K562 (cell line): ENCODE results near the gene TRIM38. TPM values are rescaled to one million over a fixed set of nuclear protein-coding genes. Genes with fewer than 3 reads are reported as not detected.
A peak's percentile ranks its signal among the peaks of the same experiment; 100 is the strongest.

ENCODE experiments used
- ERF ChIP-seq: fragments of 450-650 bp; formaldehyde crosslinking; IDR thresholded peaks from 2 replicates; pipeline ENCODE4 v1.4.0; 2020; ENCODE audit warnings: mild to moderate bottlenecking, mixed read lengths
- ETV6 ChIP-seq, 3 experiments: fragments of 150-350 bp in 1 of 3; sonication (generic) in 1 of 3; formaldehyde crosslinking in 1 of 3; IDR thresholded peaks; 2 replicates each; pipeline versions ENCODE4 v1.6.1 to v1.8.0; 2014 to 2022; ENCODE audit warnings: borderline replicate concordance in 2 of 3, low read depth in 2 of 3, antibody characterized with exemption in 1 of 3, low read length in 1 of 3, mild to moderate bottlenecking in 1 of 3, missing genetic modification reagents in 1 of 3
- FOXA3 ChIP-seq, 2 experiments: fragments of 450-650 bp in 1 of 2; sonication (generic) in 1 of 2; formaldehyde crosslinking; IDR thresholded peaks in 1 of 2; conservative IDR thresholded peaks in 1 of 2; 2 replicates each; pipeline versions ENCODE4 v1.4.0 to v1.8.0; 2020 to 2022; ENCODE audit warnings: mild to moderate bottlenecking in 2 of 2, missing genetic modification reagents in 1 of 2
- GABPB1 ChIP-seq: sonication (generic); formaldehyde crosslinking; IDR thresholded peaks from 2 replicates; pipeline ENCODE4 v1.8.0; 2022; ENCODE audit warnings: mild to moderate bottlenecking, missing genetic modification reagents
- KDM5B ChIP-seq: fragments of 200-600 bp; sonication (generic); IDR thresholded peaks from 2 replicates; pipeline ENCODE4 v1.6.1; 2012; ENCODE audit warnings: low read depth, mild to moderate bottlenecking, moderate library complexity, low read length, control low read depth, inconsistent platforms; ENCODE audit not compliant: insufficient replicate concordance
- KLF13 ChIP-seq: fragments of 450-650 bp; IDR thresholded peaks from 2 replicates; pipeline ENCODE4 v1.6.1; 2016; ENCODE audit warnings: missing genetic modification characterization, low read depth, mild to moderate bottlenecking, missing compliant biosample characterization, moderate library complexity, borderline replicate concordance
- MYC ChIP-seq, 2 experiments: fragments of 250-450 bp in 1 of 2; sonication (Bioruptor Pico) in 1 of 2; IDR thresholded peaks; 2 replicates each; pipeline versions ENCODE4 v1.5.1 to v1.6.1; 2012 to 2021; ENCODE audit warnings: low read depth in 2 of 2, borderline replicate concordance in 1 of 2, improper control_type of control experiment in 1 of 2, low read length in 1 of 2, mild to moderate bottlenecking in 1 of 2, moderate library complexity in 1 of 2
- PHF8 ChIP-seq: fragments of 200-600 bp; sonication (generic); IDR thresholded peaks from 2 replicates; pipeline ENCODE4 v1.6.1; 2012; ENCODE audit warnings: mixed run types, mild to moderate bottlenecking, inconsistent platforms, low read length, moderate library complexity, borderline replicate concordance
- RHOXF2B ChIP-seq: fragments of 250-450 bp; sonication (Bioruptor Pico); conservative IDR thresholded peaks from 2 replicates; pipeline ENCODE4 v1.5.1; 2021
- SMAD2 ChIP-seq: fragments of 150-350 bp; IDR thresholded peaks from 2 replicates; pipeline ENCODE4 v1.6.1; 2014; ENCODE audit warnings: low read depth, mild to moderate bottlenecking, low read length
- SRSF3 ChIP-seq: fragments of 200-400 bp; formaldehyde crosslinking; IDR thresholded peaks from 2 replicates; pipeline ENCODE4 v1.6.1; 2016; ENCODE audit warnings: mild to moderate bottlenecking, low read length, moderate library complexity; ENCODE audit not compliant: insufficient read depth
- TGIF2 ChIP-seq: sonication (generic); formaldehyde crosslinking; IDR thresholded peaks from 2 replicates; pipeline ENCODE4 v1.8.1; 2022; ENCODE audit warnings: mild to moderate bottlenecking, missing genetic modification reagents, moderate library complexity
- UBTF ChIP-seq, 2 experiments: IDR thresholded peaks; 2 replicates each; pipeline ENCODE4 v1.6.1; 2012; ENCODE audit warnings: improper control_type of control experiment in 2 of 2, low read depth in 2 of 2, low read length in 2 of 2, borderline replicate concordance in 1 of 2
- ZBED1 ChIP-seq: IDR thresholded peaks from 2 replicates; pipeline ENCODE4 v1.6.1; 2014
- polyA plus RNA-seq, 8 experiments: library from polyadenylated mRNA; depleted of rRNA in 4 of 8; stranded (reverse) in 5 of 8; unstranded in 3 of 8; fragments of >200 nt; fragmentation: Nextera tagmentation in 2 of 8; fragmentation: Illumina TruSeq in 1 of 8; extraction: Ambion mirVana in 2 of 8; extraction: Trizol in 1 of 8; gene quantifications; 2 replicates each; pipeline versions ENCODE4 v1.2.1 to v1.2.3, GENCODE V29; 2011 to 2014; ENCODE audit warnings: inconsistent platforms in 1 of 8, missing spikeins in 1 of 8
- total RNA-seq, 7 experiments: library from RNA; depleted of rRNA in 6 of 7; stranded (reverse); fragments of >200 nt in 6 of 7; fragmentation: Illumina TruSeq in 2 of 7; extraction: Trizol in 2 of 7; gene quantifications; 2 replicates each; pipeline versions ENCODE4 v1.2.1 to v1.2.3, GENCODE V29; 2011 to 2021; ENCODE audit warnings: low replicate concordance in 1 of 7
- TF ChIP-seq, protein P1 (sequence below): fragments of 450-650 bp; formaldehyde crosslinking; IDR thresholded peaks from 2 replicates; pipeline ENCODE4 v1.4.0; 2022; ENCODE audit warnings: missing genetic modification characterization
- TF ChIP-seq, protein P2 (sequence below): fragments of 450-650 bp; IDR thresholded peaks from 2 replicates; pipeline ENCODE4 v1.6.1; 2016; ENCODE audit warnings: borderline replicate concordance

TRIM38 gene
- total and polyA plus RNA-seq, 9 of the 15 experiments (the other 6 are each of a cell fraction or from before 2014, with no cell fraction given) = 1.7 to 6.7 (median 6.3) TPM

DNA sequence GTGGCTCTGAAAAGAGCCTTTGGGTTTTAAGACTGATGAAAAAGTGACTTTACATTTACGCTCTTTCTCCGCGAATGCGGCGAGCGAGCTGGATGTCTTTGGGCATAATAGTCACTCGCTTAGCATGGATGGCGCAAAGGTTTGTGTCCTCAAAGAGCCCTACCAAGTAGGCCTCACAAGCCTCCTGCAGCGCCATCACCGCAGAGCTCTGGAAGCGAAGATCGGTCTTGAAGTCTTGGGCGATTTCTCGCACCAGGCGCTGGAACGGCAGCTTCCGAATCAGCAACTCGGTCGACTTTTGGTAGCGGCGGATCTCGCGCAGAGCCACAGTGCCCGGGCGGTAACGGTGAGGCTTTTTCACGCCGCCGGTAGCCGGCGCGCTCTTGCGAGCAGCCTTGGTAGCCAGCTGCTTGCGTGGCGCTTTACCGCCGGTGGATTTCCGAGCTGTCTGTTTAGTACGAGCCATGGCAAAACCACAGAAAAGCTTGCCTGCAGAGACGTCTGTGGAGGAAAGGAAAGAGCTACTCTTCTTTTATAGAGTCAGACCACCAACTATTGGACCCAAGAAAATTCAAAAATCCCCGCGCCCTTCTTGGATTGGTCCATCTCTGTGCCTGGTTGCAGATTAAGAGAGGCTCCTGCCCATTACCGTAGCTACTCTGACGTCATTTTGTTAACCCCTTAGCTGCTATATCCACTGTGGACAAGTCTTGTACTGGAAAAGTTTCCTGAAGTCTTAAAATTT is 69.2 kb downstream of the TRIM38 start (continued):
- TF ChIP-seq SRSF3 (peak; percentile 76; the same call in 1 of the 2 replicates), FOXA3 (CRISPR knock-in tag; conservative IDR thresholded peaks at IDR 0.05 in 1 of 2, IDR thresholded peaks at IDR 0.05 in 1 of 2) (no peak), KDM5B (peak; percentile 100), PHF8 (peak; percentile 82), GABPB1 (peak; percentile 87), KLF13 (tag) (peak; percentile 76; the same call in 1 of the 2 replicates), ERF (CRISPR knock-in tag) (peak; percentile 95), ZBED1 (peak; percentile 99), TGIF2 (CRISPR knock-in tag) (peak; percentile 97; the same call in 1 of the 2 replicates), ETV6 (IDR thresholded peaks at IDR 0.05; ENCODE audit: borderline replicate concordance in 1 of 2, low read depth in 2 of 2, low read length in 1 of 2) (no peak), ETV6 (CRISPR knock-in tag; IDR thresholded peaks at IDR 0.05; ENCODE audit: borderline replicate concordance) (peak; percentile 91), MYC (IDR thresholded peaks at IDR 0.05; ENCODE audit: low read depth, low read length) (peak; percentile 90), MYC (CRISPR knock-in tag; IDR thresholded peaks at IDR 0.05; ENCODE audit: borderline replicate concordance, low read depth) (0 out of 2 replicates have a peak, but pooled peaks have one; percentile 68), UBTF (IDR thresholded peaks at IDR 0.05; ENCODE audit: borderline replicate concordance in 1 of 2, low read depth in 2 of 2, low read length in 2 of 2) (no peak), RHOXF2B (CRISPR knock-in tag) (peak; percentile 89), SMAD2 (no peak)
- TF ChIP-seq, protein P1, sequence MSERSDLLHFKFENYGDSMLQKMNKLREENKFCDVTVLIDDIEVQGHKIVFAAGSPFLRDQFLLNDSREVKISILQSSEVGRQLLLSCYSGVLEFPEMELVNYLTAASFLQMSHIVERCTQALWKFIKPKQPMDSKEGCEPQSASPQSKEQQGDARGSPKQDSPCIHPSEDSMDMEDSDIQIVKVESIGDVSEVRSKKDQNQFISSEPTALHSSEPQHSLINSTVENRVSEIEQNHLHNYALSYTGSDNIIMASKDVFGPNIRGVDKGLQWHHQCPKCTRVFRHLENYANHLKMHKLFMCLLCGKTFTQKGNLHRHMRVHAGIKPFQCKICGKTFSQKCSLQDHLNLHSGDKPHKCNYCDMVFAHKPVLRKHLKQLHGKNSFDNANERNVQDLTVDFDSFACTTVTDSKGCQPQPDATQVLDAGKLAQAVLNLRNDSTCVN (CRISPR knock-in tag) = peak; percentile 89
- TF ChIP-seq, protein P2, sequence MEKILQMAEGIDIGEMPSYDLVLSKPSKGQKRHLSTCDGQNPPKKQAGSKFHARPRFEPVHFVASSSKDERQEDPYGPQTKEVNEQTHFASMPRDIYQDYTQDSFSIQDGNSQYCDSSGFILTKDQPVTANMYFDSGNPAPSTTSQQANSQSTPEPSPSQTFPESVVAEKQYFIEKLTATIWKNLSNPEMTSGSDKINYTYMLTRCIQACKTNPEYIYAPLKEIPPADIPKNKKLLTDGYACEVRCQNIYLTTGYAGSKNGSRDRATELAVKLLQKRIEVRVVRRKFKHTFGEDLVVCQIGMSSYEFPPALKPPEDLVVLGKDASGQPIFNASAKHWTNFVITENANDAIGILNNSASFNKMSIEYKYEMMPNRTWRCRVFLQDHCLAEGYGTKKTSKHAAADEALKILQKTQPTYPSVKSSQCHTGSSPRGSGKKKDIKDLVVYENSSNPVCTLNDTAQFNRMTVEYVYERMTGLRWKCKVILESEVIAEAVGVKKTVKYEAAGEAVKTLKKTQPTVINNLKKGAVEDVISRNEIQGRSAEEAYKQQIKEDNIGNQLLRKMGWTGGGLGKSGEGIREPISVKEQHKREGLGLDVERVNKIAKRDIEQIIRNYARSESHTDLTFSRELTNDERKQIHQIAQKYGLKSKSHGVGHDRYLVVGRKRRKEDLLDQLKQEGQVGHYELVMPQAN = no peak; the same call in 1 of the 2 replicates
